ENCODE data around the gene BAK1.

The BAK1 gene

GRCh38 chr6:33579828-33580714, at the start of gene BAK1:
BAK1 (minus strand) TSS chr6:33580276; CDS start chr6:33577604, 2,672 bp downstream.
- peak; percentile 84 for DNase-seq (ENCODE audit: low spot score)

GRCh38 chr6:33628401-33628964, 48.4 kb upstream of the BAK1 start:
- no peak for DNase-seq (ENCODE audit: low spot score)

GRCh38 chr6:33627876-33628275, 47.8 kb upstream of the BAK1 start:
- no peak for DNase-seq (ENCODE audit: low spot score)

- no peak for DNase-seq (ENCODE audit: low spot score)
Measured at GRCh38 chr6:33624856-33625255, 44.8 kb upstream of the BAK1 start.

GRCh38 chr6:33623895-33624381, 43.9 kb upstream of the BAK1 start:
- no peak for DNase-seq (ENCODE audit: low spot score)

GRCh38 chr6:33622456-33623431, 42.7 kb upstream of the BAK1 start:
- no peak for DNase-seq (ENCODE audit: low spot score)

GRCh38 chr6:33621711-33622388, 41.8 kb upstream of the BAK1 start:
- DNase-seq (ENCODE audit: low spot score), result no peak

- DNase-seq (ENCODE audit: low spot score), result peak; percentile 72
Measured at GRCh38 chr6:33620856-33621710, 41.0 kb upstream of the BAK1 start, which contains the start of gene ITPR3. ITPR3 (plus strand) TSS chr6:33621322; CDS start chr6:33621603, 281 bp downstream.

- DNase-seq (ENCODE audit: low spot score), result peak; percentile 23
Measured at GRCh38 chr6:33620158-33620855, 40.2 kb upstream of the BAK1 start.

- no peak for DNase-seq (ENCODE audit: low spot score)
Measured at GRCh38 chr6:33619166-33619840, 39.2 kb upstream of the BAK1 start.

- DNase-seq (ENCODE audit: low spot score), result no peak
Measured at GRCh38 chr6:33616913-33617312, 36.8 kb upstream of the BAK1 start.

GRCh38 chr6:33616113-33616512, 36.0 kb upstream of the BAK1 start:
- no peak for DNase-seq (ENCODE audit: low spot score)

- no peak for DNase-seq (ENCODE audit: low spot score)
Measured at GRCh38 chr6:33613795-33614168, 33.7 kb upstream of the BAK1 start.

- DNase-seq (ENCODE audit: low spot score), result no peak
Measured at GRCh38 chr6:33613146-33613794, 33.2 kb upstream of the BAK1 start.

GRCh38 chr6:33610779-33611732, 31.0 kb upstream of the BAK1 start:
- DNase-seq (ENCODE audit: low spot score), result no peak

GRCh38 chr6:33610067-33610466, 30.0 kb upstream of the BAK1 start:
- DNase-seq (ENCODE audit: low spot score), result no peak

GRCh38 chr6:33609528-33609927, 29.5 kb upstream of the BAK1 start:
- DNase-seq (ENCODE audit: low spot score), result no peak

- DNase-seq (ENCODE audit: low spot score), result no peak
Measured at GRCh38 chr6:33609019-33609418, 28.9 kb upstream of the BAK1 start.

All from CD4-positive, alpha-beta T cell treated with Interleukin-15 for 4 hours (primary cell).